GM18526 (cell line): ENCODE data around the gene R3HDM2.

Experiments used
- POLR2A ChIP-seq: IDR thresholded peaks from 3 replicates; pipeline ENCODE4 v1.6.1; 2011; ENCODE audit not compliant: insufficient read length; ENCODE audit errors: extremely low read depth

R3HDM2 gene

DNA sequence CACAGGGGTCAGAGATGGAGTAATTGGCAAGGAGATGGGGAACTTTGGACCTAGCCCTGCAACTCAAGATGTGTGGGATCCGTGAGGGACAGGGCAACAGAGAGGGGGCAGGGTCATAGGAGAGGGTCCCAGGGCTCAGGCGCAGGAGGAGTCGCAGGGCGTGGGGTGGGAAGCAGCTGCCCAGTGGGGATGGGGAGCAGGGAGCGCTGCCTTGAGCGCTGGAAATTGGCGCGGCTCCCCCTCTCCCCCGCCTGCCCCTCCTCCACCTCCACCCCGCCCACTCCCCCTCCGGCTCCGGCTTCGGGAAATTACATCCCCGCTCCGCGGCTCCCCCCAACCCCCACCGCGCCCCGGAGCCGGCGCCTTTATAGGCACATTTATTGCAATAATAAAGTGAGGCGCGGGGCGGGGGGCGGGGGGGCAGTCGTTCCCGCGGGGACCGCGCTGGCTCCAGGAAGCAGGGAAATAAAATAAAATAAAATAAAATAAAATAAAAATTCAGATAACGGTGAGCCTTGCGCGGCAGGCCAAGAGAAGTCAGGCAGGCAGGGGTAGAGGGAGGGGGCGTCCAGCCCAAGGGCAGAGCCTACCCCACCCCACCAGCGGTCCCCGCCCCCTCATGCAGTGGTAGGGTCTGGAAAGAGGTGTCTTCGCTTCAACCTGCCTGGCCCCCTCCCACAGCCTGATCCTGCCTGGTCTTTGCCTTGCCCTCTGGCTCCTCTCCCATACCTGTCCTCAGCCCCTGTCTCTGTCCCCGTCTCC, 210.7 kb downstream of the R3HDM2 start:
- no peak for TF ChIP-seq POLR2A

DNA sequence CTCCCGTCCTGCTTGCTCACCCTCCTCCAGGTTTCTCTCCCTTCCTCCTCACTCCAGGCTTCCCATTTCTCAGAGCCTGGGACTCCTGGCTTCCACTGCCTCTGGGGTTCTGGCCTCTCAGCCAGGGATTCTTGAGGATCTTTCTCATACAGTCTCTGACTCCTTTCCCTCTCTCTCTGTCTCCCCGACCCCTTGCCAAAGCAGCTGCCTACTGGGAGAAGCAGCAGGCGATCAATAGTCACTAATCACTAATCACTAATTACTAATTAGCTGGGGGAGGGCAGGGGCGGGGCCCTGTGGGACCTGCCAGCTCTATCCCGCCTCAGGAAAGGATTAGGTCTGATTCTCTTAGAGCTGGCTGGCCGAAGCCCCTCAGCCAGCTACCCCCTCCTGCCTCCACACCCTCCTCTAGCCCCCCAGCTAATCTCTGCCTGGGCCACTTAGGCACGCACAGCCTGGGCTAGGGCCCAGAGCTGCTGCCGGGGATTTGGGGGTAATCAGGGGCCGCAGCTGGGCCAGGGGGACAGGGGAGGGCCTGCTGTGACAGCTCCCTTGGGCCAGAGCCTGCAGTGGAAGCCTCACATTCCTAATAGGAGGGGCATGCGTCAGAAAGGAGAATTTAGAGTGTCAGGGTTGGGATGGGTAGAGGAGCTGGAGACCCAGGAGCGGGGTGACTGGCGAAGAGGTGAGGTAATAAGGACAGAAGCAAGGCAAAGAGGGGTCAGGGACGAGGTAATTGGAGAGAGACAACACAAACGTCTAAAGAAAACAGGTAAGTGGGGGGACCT, 211.4 kb downstream of the R3HDM2 start:
- TF ChIP-seq POLR2A: no peak

DNA sequence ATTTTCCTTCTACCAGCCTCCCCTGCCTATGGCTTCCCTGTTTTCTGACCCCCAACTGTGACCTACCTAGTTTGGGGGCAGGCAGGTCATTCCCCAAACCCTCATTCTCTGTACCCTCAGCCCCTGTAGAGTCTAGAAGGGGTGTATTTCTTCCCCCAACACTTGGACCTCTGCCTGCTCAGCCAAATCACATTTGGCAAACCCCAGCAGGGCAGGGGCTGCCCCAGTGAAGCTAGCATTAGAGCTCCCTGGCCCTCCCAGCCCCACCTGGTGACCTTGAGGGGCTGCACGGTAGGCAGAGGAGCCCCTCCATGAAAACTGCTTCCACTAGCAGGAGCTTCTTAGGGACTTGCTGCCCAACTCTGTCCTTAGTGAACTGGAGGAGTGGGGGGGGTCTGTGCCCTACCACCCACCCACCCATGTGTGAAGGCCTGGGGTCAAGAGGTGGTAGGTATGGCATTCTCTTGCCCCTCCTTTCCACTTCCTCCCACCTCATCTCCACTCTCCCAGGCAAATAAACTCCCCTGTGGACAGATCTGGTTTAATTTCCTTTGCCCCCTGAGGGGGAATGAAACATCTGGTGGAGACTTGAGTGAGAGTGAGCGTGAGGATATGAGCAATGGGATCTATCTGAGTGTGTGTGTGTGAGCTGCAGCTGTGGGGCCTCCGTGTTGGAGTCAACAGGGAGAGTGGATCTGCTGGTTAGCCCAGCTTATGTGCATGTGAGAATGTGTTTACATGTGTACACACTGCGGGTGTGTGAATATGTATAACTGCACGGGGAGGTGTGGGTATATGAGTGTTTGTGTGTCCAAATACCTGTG, 212.6 kb downstream of the R3HDM2 start:
- no peak for TF ChIP-seq POLR2A

DNA sequence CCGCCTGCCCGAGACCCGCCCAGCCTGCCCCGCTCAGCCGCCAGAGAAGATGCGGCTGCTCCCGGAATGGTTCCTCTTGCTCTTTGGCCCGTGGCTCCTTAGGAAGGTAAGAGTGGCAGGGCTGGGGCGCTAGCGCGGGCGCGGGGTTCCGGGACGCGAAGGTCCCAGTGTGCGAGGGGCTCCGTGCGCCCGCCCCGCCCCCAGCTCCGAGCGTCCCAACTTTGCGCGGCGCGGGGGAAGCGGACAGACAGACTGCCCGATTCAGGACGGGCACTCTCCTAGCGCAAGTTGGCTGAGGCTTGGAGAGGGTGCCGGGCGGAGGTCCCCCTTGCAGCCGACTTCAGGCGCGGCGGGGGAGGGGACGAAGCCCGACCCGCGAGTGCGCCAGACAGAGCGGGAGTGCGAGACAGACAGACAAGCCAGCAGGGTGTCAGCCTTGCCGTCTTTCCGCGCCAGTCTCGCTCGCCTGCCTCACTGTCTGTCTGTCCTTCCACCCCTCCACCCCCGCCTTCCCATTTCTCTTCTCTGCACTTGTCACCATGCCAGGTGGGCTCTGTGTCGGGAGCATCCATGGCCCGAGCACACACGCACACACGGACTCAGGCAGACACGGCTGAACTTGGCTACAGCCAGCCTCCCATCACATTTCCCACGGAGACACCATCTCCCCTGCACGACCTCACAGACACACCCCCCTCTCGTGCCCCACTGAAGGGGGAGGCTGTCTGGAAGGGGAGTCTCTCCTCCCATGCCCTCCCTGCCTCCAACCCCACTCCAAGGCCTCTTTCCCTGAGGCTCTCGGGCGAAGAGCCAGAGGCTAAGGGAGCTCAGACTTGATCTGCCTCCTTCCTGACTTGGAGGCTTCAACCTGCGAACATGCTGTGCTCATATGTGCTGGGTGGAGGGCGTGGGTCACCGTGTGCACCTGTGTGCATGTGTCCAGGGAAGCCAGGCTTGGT, 213.6 kb downstream of the R3HDM2 start:
- no peak for TF ChIP-seq POLR2A

DNA sequence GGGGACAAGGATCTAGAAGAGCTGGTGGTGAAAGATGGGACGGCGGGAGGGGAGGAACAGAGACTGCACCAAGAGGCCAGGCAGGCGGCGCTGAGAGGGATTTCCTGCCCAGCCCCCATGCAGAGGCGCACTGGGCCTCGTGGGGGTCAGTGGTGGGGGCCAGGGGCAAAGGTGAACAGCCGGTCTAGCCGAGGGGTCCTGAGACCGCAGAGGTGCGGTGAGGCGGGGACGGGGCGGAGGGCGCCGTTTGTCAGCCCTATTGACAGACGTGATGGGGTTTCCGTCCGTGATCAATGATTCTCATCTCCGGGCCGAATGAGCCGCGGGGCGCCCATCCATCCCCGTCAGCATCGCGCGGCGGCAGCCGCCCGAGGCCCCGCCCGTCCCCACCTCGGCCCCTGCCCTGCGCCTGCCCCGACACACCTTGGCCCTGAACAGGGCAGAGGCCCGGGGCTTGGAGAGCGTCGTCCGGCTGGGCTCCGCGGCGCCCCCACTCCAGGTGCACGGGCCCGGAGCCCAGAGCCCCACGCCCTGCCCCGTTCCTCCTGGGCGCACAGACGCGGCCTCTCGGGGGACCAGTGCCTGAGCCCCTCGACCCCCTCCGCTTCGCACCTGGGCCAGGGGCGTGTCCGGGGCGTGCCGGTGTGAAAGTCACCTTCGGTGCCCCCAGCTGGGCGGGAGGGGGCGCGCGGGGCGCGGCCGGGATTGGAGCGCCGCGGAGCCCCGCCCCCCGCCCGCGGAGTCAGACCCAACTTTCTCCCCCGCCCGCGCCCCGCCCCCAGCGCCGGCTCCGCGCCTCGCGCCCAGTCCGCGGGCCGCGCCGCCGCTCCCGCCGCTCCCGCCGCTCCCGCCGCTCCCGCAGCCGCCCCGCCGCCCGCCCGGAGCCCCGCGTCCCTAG, 214.6 kb downstream of the R3HDM2 start, which contains the start of gene NXPH4:
NXPH4 (plus strand) TSS at position 781 of the 898 bp plus-strand sequence. CDS start 176 bp downstream, outside the sequence.
- TF ChIP-seq POLR2A: no peak

DNA sequence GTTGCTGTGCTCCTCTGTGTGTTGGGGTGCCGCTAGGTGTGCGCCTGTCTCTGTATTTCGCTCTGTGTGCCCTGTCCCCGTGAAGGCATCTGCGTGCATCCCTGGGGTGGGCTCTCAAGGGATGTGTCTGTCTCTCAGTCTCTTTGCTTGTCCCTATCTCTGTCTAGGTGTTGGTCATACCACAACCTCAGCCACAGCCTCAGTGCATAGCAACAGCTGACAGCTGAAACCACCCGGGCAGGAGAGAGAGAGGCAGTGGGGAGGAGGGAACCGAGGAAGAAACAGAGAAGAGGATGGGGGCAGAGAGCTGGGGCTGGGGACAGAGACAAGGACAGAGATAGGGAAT, 215.2 kb downstream of the R3HDM2 start:
- TF ChIP-seq POLR2A: no peak

DNA sequence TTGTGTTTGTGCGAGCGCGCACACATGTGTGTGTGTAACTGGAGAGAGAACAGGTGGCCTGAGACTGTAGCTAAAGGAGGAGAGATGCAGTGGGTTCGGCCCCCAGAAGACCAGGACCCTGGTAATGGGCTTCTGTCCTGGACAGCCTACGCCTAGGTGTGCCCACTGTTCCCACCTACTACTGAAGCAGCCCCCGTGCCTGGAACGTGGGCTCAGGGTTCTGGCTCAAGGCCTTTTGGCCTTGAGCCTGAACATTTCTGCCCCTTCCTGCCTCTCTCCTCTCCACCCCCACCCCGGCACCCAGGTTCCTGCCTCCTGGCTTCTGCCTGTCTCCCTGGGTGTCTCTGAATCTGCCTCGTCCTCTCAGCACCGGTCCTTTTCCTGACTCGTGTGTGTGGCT, 215.8 kb downstream of the R3HDM2 start:
- no peak for TF ChIP-seq POLR2A

DNA sequence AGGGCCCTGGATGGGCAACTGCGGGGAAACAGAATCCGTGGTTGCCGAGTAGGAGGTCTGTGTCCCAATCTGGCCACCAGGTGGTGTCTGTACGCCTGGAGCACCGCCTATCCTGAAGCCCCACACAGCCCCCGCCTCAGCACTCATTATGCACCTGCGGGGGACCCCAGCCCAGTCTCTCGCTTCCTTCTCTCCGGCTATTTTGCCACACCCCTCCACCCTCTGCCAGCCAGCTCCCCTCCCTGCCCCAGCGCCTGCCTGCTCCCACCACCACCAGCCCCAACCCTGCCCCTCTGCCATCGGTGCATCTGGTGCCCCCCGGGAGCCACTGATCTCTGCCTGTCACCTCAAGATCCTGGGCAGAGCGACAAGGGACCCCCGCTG, 216.5 kb downstream of the R3HDM2 start:
- TF ChIP-seq POLR2A: no peak

DNA sequence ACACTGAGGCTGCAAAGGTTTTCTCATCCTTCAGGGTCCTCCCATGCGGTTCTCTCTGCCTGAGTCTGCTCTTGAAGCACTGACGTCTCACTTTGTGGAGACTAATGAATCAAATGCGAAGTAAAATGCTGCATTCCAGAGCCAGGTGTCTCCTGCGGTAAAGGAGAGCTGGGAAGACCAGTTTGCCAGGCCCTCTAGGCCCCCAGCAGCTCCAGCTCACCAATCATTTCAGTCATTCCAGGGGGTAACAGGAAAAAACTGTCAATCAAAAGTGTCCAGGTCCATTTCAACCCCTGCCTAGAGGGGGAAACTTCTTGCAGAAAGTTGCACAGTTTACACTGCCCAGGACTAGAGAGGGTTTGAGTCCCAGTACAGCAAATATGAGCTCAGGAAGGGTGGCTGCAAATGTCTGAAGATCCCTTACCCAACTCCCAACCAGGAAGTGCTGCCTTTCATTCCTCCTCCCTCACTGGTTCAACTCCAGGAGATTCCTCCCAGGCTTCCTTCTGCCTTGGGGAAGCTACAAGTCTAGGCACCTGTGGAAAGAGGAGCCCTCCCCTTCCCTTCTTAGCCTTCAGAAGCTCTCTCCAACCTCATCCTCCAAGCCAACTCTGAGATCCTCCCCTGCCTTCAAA, 217.0 kb downstream of the R3HDM2 start:
- TF ChIP-seq POLR2A: no peak

DNA sequence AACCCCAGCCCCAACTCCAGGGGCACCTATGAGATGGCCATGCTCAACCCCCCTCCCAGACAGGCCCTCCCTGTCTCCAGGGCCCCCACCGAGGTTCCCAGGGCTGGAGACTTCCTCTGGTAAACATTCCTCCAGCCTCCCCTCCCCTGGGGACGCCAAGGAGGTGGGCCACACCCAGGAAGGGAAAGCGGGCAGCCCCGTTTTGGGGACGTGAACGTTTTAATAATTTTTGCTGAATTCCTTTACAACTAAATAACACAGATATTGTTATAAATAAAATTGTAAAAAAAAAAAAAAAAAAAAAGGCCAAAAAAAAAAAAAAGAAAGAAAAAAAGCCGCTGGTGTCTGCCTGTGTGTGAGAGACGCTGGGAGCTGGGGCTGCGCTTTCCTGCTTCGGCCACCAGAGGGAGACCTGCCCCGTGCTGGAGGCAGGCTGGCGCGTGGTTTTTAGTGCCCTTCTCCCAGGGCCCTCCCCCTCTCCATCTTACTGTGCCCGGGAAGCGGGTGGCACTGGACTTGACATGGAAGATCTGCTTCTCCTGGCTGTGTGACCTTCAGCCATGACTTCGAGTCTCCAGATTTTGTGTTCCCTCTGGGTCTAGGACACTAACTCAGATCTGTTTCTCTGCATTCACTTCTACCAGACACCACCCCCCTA, 217.7 kb downstream of the R3HDM2 start:
- no peak for TF ChIP-seq POLR2A

DNA sequence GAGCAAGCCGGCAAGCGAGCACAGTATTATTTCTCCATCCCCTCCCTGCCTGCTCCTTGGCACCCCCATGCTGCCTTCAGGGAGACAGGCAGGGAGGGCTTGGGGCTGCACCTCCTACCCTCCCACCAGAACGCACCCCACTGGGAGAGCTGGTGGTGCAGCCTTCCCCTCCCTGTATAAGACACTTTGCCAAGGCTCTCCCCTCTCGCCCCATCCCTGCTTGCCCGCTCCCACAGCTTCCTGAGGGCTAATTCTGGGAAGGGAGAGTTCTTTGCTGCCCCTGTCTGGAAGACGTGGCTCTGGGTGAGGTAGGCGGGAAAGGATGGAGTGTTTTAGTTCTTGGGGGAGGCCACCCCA, 218.2 kb downstream of the R3HDM2 start:
- no peak for TF ChIP-seq POLR2A

DNA sequence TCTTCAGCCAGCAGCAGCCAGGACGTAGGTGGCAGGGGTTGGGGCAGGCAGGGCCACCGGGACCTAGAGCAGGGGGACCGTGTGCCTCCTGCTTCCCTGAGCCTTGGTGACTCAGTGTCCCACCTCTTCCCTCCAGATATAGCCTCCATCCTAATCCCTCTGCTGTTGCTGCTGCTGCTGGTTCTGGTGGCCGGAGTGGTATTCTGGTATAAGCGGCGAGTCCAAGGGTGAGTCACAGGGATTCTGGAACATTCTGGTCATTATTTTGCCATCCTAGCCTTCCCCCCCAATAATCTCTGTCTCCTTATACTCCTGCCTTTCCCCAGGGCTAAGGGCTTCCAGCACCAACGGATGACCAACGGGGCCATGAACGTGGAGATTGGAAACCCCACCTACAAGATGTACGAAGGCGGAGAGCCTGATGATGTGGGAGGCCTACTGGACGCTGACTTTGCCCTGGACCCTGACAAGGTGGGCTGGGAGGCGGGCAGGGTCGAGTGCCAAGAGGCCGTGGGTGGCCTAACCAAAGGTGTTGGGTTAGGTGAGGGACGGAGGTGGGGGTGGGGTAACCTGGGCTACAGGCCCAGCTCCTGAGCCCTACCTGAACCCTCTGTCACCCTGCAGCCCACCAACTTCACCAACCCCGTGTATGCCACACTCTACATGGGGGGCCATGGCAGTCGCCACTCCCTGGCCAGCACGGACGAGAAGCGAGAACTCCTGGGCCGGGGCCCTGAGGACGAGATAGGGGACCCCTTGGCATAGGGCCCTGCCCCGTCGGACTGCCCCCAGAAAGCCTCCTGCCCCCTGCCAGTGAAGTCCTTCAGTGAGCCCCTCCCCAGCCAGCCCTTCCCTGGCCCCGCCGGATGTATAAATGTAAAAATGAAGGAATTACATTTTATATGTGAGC, 218.8 kb downstream of the R3HDM2 start:
- TF ChIP-seq POLR2A: no peak
